ENCODE results near the gene COL5A2. TPM values are rescaled to one million over a fixed set of nuclear protein-coding genes. Genes with fewer than 3 reads are reported as not detected.

COL5A2 gene
- polyA plus RNA-seq, 1 donor = 346 TPM

GRCh38 chr2:189002079-189002478, 177.5 kb downstream of the COL5A2 start:
- no peak for DNase-seq (ENCODE audit: low read depth)

- no peak for DNase-seq (ENCODE audit: low read depth)
Observed at GRCh38 chr2:189000221-189000620, 179.3 kb downstream of the COL5A2 start.

- DNase-seq (ENCODE audit: low read depth) = no peak
Observed at GRCh38 chr2:188997263-188997662, 182.3 kb downstream of the COL5A2 start.

DNA sequence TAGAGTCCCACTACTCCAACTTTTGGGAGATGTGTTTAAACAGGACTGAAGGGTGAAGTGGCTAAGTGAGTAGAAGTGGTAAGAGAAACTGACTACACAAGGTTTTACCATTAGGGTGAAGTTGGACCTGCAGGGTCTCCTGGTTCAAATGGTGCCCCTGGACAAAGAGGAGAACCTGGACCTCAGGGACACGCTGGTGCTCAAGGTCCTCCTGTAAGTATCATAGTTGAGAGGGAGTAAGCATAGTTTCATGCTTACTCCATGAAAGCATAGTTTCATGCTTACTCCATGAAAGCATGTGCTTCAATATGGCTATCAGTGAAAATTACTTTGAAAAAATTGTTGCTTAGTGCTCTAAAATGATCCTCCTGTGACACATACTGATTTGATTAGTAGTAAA, 186.3 kb downstream of the COL5A2 start:
- DNase-seq (ENCODE audit: low read depth) = no peak

DNA sequence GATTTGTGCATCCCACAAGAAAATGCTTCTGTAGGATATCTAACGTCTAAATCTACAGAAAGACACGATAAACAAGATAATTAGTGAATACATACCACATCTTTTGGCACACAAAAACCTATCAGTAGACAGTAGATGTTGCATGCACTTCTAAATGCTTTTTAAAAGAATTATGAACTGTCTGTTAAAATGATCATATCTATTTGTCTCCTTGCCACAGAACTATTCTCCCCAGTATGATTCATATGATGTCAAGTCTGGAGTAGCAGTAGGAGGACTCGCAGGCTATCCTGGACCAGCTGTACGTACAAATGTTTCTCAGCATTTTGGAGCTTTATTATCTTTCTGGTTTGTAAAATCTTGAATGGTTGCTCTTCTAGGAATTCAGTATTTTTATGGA, 192.7 kb downstream of the COL5A2 start:
- no peak for DNase-seq (ENCODE audit: low read depth)

DNA sequence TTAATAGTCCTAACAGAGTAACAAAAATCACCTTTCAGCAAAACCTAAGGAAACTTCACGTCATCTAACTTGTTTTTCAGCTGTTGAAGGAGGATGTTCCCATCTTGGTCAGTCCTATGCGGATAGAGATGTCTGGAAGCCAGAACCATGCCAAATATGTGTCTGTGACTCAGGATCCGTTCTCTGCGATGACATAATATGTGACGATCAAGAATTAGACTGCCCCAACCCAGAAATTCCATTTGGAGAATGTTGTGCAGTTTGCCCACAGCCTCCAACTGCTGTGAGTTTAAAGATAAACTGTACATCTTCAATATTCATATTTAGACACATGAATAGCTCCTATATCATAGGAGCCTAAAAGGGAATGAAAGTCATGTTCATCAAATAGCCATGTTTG, 194.9 kb downstream of the COL5A2 start:
- no peak for DNase-seq (ENCODE audit: low read depth)

DNA sequence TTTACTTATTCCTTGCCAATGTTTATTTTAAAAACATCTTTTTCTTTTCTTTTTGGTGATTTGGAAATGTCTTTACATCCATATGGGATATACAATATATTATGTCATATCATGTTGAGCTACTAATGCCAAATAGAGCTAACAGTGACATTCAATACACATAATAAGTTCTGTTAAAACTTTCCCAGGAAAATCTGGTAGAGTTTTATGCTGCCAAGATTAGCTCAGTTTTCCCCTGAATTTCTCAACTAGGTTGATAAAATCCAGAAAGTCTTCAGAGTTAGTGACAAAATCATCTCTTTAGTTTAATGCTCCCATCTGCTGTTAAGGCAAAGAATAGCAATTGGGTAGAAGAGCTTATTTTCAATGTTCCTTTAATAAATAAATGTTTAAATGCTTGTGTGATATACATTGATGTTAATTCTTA, 195.5 kb downstream of the COL5A2 start:
- no peak for DNase-seq (ENCODE audit: low read depth)

GRCh38 chr2:188983427-188984064, 196.0 kb downstream of the COL5A2 start:
- DNase-seq (ENCODE audit: low read depth) = no peak

Other genes starting within 250 kb of the COL5A2 start
- gene COL3A1, start 205.4 kb downstream of the COL5A2 start, polyA plus RNA-seq (ENCODE audit: insufficient read length) = 5,317 TPM

Data from forelimb muscle (tissue), 1 donor.